GM21576 (cell line): ENCODE measurements around the gene CYP2F1.
"Not testable (repeated sequence)": the region's sequence is repeated elsewhere in the genome, so short reads cannot be mapped to it uniquely, and the experiment has no call there.

Experiments
- ATAC-seq: cut with Tn5 transposase; IDR thresholded peaks from one replicate; pipeline ENCODE4 v1.9.1; 2021; ENCODE audit warnings: mild to moderate bottlenecking, moderate library complexity; ENCODE audit not compliant: unreplicated experiment

Gene CYP2F1, protein sequence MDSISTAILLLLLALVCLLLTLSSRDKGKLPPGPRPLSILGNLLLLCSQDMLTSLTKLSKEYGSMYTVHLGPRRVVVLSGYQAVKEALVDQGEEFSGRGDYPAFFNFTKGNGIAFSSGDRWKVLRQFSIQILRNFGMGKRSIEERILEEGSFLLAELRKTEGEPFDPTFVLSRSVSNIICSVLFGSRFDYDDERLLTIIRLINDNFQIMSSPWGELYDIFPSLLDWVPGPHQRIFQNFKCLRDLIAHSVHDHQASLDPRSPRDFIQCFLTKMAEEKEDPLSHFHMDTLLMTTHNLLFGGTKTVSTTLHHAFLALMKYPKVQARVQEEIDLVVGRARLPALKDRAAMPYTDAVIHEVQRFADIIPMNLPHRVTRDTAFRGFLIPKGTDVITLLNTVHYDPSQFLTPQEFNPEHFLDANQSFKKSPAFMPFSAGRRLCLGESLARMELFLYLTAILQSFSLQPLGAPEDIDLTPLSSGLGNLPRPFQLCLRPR

DNA sequence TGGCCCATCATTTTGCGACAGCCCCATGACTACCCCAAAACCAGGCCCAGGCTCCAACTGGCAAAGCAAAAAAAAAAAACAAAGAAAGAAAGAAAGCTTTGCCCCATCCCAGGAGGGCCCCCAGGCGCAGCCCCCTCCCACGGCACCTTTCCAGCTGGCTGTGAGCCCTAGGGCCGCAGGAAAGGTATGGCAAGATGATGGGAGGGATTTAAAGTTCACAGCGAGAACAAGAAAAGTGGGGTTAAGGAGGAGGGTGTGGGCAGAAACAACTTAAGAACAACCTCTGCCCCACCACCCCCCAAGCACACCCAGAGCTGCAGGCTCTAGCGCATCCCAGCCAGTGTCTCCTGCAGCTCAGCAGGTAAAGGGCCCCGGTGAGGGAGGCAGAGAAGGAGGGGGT, at the start of gene CYP2F1:
Gene CYP2F1 (plus strand): TSS at position 301 of the 400 bp plus-strand sequence. CDS start 1,757 bp downstream, outside the sequence.
- no peak for ATAC-seq

DNA sequence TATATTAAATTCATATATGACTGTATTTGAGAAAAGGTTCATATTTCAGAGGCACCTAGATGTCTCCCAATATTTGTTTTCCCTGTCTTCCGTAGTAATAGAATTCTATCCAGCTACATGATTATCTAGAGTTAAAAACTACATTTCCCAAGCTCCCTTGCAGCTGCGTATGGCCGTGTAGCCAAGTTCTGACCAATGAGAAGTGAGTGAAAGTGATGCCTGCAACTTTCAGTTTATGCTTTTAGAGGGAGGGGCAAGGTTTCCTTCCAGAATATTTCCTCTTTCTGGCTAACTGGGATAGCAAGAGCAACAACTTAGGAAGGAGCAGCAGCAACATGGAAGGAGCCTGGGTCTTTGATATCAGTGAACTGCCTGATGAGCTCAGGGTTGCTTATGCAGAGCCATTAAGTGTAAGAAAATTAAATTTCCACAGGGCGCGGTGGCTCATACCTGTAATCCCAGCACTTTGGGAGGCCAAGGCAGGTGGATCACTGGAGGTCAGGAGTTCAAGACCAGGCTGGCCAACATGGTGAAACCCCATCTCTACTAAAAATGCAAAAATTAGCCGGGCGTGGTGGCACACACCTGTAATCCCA, 49.2 kb upstream of the CYP2F1 start:
- no peak for ATAC-seq

DNA sequence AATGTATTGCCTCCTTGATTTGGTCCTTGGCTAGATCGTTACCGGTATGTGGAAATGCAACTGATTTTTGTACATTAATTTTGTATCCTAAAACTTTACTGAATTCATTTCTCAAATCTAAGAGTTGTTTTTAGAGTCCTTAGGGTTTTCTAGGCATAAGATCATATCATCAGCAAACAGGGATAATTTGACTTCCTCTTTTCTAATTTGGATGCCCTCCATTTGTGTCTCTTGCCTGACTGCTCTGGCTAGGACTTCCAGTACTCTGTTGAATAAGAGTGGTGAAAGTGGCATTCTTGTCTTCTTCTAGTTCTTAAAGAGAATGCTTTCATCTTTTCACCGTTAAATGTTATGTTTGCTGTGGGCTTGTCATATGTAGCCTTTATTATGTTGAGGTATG, 37.9 kb upstream of the CYP2F1 start:
- ATAC-seq, result no peak

DNA sequence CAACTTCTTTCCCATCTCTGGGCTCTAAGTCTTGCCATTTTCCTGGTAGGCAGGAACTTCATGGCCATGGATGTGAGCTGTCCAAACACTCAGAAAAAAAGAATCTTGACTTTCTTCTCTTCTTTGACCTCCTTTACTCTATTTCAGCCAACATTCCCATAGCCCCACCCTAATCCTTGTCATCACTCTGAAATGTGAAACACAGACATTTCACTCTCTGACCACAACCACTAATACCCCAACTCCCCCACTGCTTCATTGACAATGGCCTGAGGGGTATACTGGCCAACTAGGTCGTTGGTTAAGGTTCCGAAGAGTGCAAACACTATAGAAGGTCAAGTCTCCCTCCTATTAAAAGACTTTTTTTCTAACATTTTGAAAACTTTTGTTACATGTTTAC, 30.7 kb upstream of the CYP2F1 start:
- ATAC-seq, result no peak

DNA sequence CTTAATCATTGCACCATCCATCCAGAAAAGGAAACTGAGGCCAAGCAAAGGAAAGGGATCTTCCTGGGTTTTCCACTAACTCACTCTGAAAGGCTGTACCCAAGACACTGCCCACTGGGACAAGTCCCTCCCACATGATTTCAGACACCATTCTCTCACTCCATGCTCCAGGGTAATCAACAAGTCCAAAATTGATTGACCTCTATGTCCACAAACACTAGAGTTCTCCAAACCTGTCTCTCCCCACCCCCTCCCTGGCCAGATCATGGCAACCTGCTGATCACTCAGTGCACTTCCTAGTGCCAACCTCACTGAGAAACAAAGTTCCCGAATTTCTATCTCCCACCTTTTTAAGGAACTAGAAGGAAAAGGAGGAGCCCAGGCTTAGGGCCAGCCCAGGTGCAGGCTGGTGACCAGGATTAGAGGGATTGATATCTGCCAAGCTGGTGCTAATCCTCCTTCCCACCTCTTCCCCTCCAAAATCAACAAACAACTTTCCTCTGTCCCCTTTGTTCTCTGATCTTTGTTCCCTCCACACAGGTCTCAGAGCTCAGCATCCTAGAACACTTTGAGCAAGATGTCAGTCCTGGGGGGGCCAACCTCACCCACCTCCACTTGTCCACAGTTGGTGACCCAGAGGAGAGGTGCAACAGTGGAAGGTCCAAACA, 28.4 kb upstream of the CYP2F1 start:
- no peak for ATAC-seq

DNA sequence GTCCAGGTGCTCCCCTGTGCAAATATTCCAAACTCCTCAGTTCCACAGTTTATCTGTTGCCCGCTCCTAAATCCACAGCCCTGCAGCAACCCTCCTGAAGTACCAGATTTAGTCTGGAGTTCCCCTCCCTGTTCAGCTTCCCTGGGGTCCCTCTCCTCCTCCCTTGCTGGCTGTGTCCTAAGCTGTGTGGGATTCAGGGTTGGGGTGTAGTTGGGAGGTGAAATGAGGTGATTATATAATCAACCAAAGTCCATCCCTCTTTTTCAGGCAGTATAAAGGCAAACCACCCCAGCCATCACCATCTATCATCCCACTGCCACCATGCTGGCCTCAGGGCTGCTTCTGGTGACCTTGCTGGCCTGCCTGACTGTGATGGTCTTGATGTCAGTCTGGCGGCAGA, 26.1 kb upstream of the CYP2F1 start, which contains the start of gene CYP2A13:
Gene CYP2A13 (plus strand): TSS at position 301 of the 400 bp plus-strand sequence. CDS start 21 bp downstream, at position 322.
- no peak for ATAC-seq

DNA sequence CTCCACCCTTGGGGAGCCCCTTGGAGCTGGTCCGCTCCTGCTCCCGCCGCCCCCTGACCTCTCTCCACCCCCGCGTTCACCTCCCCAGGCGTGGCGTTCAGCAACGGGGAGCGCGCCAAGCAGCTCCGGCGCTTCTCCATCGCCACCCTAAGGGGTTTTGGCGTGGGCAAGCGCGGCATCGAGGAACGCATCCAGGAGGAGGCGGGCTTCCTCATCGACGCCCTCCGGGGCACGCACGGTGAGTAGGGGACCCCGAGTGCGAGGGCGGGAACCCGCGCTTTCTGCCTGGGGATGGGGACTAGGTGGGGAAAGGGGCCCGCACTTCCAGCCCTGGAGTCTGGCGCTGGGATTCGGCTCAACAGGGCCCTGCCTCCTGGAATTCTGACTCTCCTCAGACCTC, 24.3 kb upstream of the CYP2F1 start:
- ATAC-seq, result no peak

DNA sequence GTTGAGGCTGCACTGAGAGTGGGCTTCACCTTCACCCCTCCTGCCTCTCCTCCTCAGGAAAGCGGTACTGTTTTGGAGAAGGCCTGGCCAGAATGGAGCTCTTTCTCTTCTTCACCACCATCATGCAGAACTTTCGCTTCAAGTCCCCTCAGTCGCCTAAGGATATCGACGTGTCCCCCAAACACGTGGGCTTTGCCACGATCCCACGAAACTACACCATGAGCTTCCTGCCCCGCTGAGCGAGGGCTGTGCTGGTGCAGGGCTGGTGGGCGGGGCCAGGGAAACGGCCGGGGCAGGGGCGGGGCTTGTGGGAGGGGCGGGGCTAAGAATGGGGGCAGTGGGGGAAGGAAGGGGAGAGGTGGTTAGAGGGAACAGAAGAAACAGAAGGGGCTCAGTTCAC, 18.5 kb upstream of the CYP2F1 start:
- ATAC-seq, result no peak

DNA sequence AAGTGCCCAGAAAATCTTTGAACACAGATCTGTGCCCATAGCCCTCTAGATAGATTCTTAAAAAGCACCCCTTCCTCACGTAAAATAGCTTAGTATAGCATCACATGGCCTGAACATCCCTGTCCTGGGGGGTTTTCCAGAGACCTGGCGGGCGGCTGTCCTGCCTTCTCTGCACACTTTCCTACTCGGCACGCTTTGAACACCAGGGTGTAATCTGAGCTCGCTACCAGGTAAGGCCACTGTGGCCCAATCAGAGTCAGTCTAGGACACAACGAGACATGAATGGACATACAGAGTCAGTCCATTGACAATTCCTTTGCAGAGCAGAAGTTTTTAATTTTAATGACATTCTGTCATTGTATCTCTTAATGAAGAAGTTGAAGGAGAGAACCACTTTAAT, 17.9 kb upstream of the CYP2F1 start:
- no peak for ATAC-seq

DNA sequence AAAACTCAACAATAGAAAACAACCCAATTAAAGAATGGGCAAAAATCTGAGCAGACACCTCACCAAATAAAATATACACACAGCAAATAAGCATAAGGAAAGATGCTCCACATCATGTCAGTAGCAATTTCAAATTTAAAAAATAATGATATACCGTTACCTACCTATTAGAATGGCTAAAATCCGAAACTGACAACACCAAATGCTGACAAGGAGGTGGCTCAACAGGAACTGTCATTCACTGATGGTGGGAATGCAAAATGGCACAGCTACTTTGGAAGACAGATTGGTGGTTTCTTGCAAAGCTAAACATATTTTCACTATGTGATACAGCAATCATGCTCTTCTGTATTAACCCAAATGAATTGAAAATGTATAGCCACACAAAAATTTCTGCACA, 16.9 kb upstream of the CYP2F1 start:
- ATAC-seq, result no peak

DNA sequence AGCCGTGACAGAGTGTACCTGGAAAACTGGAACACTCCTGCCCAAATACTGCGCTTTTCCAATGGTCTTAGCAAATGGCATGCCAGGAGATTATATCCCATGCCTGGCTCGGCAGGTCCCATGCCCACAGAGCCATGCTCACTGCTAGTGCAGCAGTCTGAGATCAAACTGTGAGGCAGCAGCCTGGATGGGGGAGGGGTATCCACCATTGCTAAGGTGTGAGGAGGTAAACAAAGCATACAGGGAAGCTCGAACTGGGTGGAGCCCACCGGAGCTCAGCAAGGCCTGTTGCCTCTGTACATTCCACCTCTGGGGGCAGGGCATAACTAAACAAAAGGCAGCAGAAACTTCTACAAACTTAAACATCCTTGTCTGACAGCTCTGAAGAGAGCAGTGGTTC, 15.5 kb upstream of the CYP2F1 start:
- ATAC-seq, result no peak

DNA sequence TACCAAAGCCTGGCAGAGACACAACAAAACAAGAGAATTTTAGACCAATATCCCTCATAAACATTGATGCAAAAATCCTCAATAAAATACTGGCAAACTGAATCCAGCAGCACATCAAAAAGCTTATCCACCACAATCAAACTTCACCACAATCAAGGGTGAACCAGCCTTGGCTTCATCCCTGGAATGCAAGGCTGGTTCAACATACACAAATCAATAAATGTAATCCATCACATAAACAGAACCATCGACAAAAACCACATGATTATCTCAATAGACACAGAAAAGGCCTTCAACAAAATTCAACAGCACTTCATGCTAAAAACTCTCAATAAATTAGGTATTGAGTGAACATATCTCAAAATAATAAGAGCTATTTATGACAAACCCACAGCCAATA, 12.0 kb upstream of the CYP2F1 start:
- not testable (repeated sequence) for ATAC-seq

DNA sequence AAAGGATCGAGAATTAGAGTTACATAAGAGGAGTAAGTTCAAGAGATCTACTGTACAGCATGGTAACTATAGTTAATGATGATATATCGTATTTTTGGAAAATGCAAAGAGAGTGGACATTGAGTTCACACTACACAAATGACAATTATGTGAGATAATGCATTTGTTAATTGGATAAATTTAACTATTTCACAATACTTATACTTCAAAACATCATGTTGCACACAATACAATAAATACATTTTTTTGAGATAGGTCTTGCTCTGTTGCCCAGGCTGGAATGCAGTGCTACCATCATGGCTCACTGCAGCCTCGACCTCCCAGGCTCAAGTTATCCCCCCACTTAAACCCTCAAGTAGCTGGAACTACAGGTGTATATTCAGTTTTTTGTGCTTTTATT, 8.1 kb upstream of the CYP2F1 start:
- ATAC-seq, result no peak

DNA sequence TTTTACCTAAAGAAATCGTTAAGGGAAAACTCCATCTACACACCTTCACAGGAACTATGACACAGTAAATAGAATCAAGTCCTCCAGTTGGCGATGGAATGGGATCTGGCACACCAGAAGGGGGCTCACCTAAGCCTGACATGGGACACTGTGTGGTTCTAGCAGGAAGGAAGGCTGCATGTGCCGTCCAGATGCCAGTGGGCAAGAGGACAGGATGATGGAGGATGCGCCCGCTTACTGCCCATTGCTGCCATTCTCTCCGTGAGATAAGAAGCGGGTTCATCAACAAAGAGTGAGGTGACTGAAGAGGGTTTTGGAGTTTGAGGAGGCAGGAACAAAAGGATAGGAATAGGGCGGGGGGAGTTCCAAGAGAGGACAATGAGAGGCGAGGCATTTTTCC, 2.9 kb upstream of the CYP2F1 start:
- ATAC-seq, result no peak

DNA sequence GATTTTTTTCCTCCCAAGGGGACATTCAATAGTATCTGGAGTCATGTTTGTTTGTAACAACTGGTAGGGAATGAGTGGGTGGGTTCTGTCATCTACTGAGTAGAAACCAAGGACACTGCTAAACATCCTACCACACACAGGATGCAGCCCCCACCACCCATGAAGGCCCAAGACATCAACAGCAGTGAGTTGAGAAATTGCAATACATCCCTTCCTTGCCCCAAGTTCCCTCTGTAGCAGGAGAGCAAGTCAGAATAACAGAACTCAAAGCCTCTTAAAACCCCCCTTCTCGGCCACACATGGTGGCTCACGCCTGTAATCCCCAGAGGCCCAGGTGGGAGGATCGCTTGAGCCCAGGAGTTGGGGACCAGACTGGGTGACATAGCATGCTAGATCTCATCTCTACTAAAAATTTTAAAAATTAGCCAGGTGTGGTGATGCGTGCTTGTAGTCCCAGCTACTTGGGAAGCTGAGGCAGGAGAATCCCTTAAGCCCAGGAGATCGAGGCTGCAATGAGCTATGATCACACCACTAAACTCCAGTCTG, 2.4 kb upstream of the CYP2F1 start:
- ATAC-seq, result no peak

DNA sequence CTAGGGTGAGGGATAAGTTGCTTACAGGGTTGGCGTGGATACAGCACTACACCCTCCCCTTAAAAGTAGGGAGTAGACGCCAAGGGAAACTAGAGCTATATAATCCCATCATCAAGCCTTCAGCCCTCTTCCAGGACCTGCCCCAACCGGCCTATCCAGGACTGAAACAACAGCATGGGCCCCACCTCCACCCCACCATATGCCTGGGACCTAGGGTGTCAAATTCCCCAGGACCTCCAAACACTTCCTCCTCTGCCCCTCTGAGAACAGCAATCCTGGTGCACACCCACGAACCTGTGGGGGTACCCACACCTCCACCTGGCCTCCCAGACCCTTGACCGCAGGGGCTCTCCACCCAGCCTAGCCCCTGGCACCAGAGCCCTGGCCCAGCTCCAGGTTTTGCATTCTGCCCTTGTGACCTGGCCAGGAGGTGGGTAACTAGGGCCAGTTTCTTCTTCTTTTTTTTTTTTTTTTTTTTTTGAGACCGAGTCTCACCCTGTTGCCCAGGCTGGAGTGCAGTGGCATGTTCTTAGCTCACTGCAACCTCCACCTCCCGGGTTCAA, 1.4 kb upstream of the CYP2F1 start:
- no peak for ATAC-seq

DNA sequence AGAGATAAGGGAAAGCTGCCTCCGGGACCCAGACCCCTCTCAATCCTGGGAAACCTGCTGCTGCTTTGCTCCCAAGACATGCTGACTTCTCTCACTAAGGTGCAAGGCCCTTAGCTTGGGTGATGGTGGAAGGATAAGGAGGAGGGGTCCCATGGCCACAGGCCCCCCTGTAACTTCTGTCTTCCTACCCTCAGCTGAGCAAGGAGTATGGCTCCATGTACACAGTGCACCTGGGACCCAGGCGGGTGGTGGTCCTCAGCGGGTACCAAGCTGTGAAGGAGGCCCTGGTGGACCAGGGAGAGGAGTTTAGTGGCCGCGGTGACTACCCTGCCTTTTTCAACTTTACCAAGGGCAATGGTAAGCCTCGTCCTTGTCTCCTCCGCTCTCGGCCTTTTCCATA, 2.0 kb downstream of the CYP2F1 start:
- ATAC-seq, result no peak

DNA sequence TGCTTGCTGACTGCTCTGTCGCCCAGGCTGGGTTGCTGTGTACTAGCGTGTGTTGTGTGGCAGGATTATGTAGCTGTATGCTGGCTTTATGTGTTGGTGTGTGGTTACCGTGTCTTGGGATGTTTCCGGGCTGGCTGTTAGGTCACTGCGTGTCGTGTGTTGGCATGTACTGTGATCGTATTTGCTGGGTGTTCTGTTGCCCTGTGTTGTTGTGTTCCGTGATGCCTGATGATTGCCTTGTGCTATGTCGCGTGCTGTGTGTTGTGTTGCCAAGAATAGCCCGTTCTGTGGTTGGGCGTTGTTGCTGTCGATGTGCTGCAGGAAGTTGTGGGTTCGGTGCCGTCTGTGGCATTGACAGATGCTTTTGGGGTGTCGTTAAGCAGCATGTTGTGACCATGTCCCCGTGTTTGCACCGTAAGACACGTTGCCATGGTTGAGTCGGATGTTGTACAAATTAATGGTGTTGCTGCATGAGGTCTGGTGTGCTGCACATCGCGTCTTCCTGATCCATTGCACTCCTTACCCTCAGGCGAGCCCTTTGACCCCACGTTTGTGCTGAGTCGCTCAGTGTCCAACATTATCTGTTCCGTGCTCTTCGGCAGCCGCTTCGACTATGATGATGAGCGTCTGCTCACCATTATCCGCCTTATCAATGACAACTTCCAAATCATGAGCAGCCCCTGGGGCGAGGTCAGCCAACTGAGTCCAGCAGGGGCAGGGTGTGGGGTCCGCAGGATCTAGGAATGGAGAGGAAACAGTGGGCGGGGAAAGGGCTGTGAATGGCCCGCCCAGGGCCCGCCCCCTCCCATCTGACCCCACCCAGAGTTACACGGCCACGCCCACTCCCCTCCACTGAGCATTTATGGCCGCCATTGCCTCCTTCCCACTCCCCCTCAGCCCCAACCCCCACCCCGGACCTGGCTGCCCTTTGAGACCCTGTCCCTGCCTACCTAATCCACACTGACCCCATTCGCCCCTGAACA, 7.0 kb downstream of the CYP2F1 start:
- ATAC-seq, result not testable (repeated sequence)

DNA sequence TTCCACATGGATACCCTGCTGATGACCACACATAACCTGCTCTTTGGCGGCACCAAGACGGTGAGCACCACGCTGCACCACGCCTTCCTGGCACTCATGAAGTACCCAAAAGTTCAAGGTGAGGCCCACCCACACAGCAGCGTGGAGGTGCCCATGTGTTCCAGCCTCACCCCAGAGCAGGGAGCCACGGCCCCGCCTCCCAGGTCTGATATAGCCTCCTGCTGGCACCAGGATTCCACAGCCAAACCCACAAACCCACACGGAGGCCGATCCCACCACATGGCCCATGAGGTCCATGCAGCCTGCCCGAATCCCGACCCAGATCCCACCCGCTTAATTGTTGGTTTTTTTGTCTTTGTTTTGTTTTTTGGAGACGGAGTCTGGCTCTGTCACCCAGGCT, 8.6 kb downstream of the CYP2F1 start:
- not testable (repeated sequence) for ATAC-seq

DNA sequence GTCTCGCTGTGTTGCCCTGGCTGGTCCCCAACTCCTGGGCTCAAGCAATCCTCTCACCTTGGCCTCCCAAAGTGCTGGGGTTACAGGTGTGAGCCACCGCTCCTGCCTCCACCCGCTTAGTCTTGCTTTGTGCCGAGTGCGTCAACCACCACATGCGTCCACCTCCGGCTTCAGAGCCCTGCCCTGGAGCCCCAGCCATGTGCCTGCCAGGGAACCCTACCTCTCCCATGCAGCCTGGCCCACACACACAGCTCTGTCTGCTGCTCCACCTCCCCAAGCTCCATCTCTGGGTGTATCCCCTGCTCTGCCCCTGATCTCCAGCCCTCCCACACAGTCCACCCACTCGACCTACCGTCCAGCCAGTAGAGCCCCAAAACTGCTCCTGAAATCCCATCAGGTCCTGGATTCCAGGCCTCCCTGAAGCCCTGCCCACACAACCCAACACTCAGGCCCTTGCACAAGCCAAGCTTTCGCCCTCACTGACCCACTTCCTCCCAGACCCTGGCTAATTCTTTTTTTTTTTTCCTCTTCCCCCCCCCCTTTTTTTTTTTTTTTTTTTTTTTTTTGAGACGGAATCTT, 9.6 kb downstream of the CYP2F1 start:
- no peak for ATAC-seq
